ENCODE results near the gene SLC17A9.

SLC17A9 gene

GRCh38 chr20:62940875-62941274, 11.6 kb upstream of the SLC17A9 start:
- DNase-seq: no peak

GRCh38 chr20:62941792-62942191, 10.7 kb upstream of the SLC17A9 start:
- DNase-seq: no peak

- DNase-seq: no peak
Measured at GRCh38 chr20:62942456-62942855, 10.1 kb upstream of the SLC17A9 start.

GRCh38 chr20:62943396-62943795, 9.1 kb upstream of the SLC17A9 start:
- DNase-seq: no peak

- DNase-seq: no peak
Measured at GRCh38 chr20:62944184-62944583, 8.3 kb upstream of the SLC17A9 start.

- no peak for DNase-seq
Measured at GRCh38 chr20:62944746-62945145, 7.8 kb upstream of the SLC17A9 start.

- DNase-seq: no peak
Measured at GRCh38 chr20:62945771-62946339, 6.7 kb upstream of the SLC17A9 start.

- DNase-seq: no peak
Measured at GRCh38 chr20:62946918-62947317, 5.6 kb upstream of the SLC17A9 start.

GRCh38 chr20:62947532-62948300, 4.8 kb upstream of the SLC17A9 start:
- DNase-seq: no peak

- no peak for DNase-seq
Measured at GRCh38 chr20:62949153-62949821, 3.2 kb upstream of the SLC17A9 start.

- no peak for DNase-seq
Measured at GRCh38 chr20:62949962-62950361, 2.5 kb upstream of the SLC17A9 start.

- DNase-seq: no peak
Measured at GRCh38 chr20:62950741-62951140, 1.8 kb upstream of the SLC17A9 start.

- DNase-seq: no peak
Measured at GRCh38 chr20:62951143-62951895, 1.2 kb upstream of the SLC17A9 start.

- no peak for DNase-seq
Measured at GRCh38 chr20:62951896-62952372, 575 bp upstream of the SLC17A9 start.

GRCh38 chr20:62952968-62953838, 694 bp downstream of the SLC17A9 start:
- DNase-seq: no peak

GRCh38 chr20:62953839-62954703, 1.6 kb downstream of the SLC17A9 start:
- peak; percentile 66 for DNase-seq

- no peak for DNase-seq
Measured at GRCh38 chr20:62955519-62956386, 3.2 kb downstream of the SLC17A9 start.

- no peak for DNase-seq
Measured at GRCh38 chr20:62956387-62957135, 4.1 kb downstream of the SLC17A9 start.
